C4-2B (cell line): ENCODE results near the gene STX18.

Experiments
- CTCF ChIP-seq: fragments of 450-650 bp; conservative IDR thresholded peaks from 2 replicates; pipeline ENCODE4 v1.5.1; 2017; ENCODE audit warnings: mild to moderate bottlenecking
- ZFX ChIP-seq: fragments of 450-650 bp; IDR thresholded peaks from 2 replicates; pipeline ENCODE4 v1.6.1; 2017

- TF ChIP-seq CTCF (no peak), ZFX (no peak)
These were observed 9.3 kb downstream of the STX18 start for GRCh38 chr4:4532371-4533154.
